ENCODE data around the gene EEF2K.

GRCh38 chr16:22250522-22250921, 44.4 kb downstream of the EEF2K start:
- TF ChIP-seq CTCF (IDR thresholded peaks at IDR 0.05) (no peak), EP300 (IDR thresholded peaks at IDR 0.05) (no peak), POLR2AphosphoS5 (IDR thresholded peaks at IDR 0.05) (no peak), POLR2A (IDR thresholded peaks at IDR 0.05) (no peak)

Measured in sigmoid colon (tissue), 4 donors.